Measurements from ENCODE around the gene LZTS2. TPM values are rescaled to one million over a fixed set of nuclear protein-coding genes. Genes with fewer than 3 reads are reported as not detected.

Gene LZTS2
- total RNA-seq, 1 experiment from 2014 or later: 61.5 TPM

- DNase-seq (ENCODE audit: low read depth): peak; percentile 64
Observed at GRCh38 chr10:100998991-100999741, 442 bp upstream of the LZTS2 start.

GRCh38 chr10:101000127-101000914 is 713 bp downstream of the LZTS2 start:
- peak; percentile 48 for DNase-seq (ENCODE audit: low read depth)

GRCh38 chr10:101000915-101001658 is 1.5 kb downstream of the LZTS2 start:
- DNase-seq (ENCODE audit: low read depth): peak; percentile 85

GRCh38 chr10:101001659-101002035 is 2.0 kb downstream of the LZTS2 start:
- no peak for DNase-seq (ENCODE audit: low read depth)

GRCh38 chr10:101002456-101002855 is 2.8 kb downstream of the LZTS2 start:
- DNase-seq (ENCODE audit: low read depth): no peak

GRCh38 chr10:101003639-101004206 is 4.1 kb downstream of the LZTS2 start:
- DNase-seq (ENCODE audit: low read depth): no peak

GRCh38 chr10:101005361-101005760 is 5.8 kb downstream of the LZTS2 start:
- DNase-seq (ENCODE audit: low read depth): no peak

GRCh38 chr10:101005869-101006567 is 6.4 kb downstream of the LZTS2 start:
- no peak for DNase-seq (ENCODE audit: low read depth)

- DNase-seq (ENCODE audit: low read depth): no peak
Observed at GRCh38 chr10:101006593-101007098, 7.0 kb downstream of the LZTS2 start.

- no peak for DNase-seq (ENCODE audit: low read depth)
Observed at GRCh38 chr10:101007099-101007711, 7.6 kb downstream of the LZTS2 start.

- DNase-seq (ENCODE audit: low read depth): peak; percentile 39
Observed at GRCh38 chr10:101007915-101008822, 8.6 kb downstream of the LZTS2 start.

- DNase-seq (ENCODE audit: low read depth): no peak
Observed at GRCh38 chr10:101008823-101009423, 9.3 kb downstream of the LZTS2 start.

GRCh38 chr10:101010329-101010728 is 10.7 kb downstream of the LZTS2 start:
- DNase-seq (ENCODE audit: low read depth): no peak

GRCh38 chr10:101011517-101012423 is 12.2 kb downstream of the LZTS2 start:
- no peak for DNase-seq (ENCODE audit: low read depth)

- peak; percentile 94 for DNase-seq (ENCODE audit: low read depth)
Observed at GRCh38 chr10:101012525-101013364, 13.1 kb downstream of the LZTS2 start.

GRCh38 chr10:101013365-101013825 is 13.8 kb downstream of the LZTS2 start:
- no peak for DNase-seq (ENCODE audit: low read depth)

GRCh38 chr10:101014230-101014884 is 14.7 kb downstream of the LZTS2 start:
- peak; percentile 63 for DNase-seq (ENCODE audit: low read depth)
